Stimulated activated CD4-positive, alpha-beta T cell treated with anti-CD3 and anti-CD28 coated beads, TNF-alpha, amount 100 ng/mL, for 48 hours (primary cell): Measurements from ENCODE around the gene ATP1A4.

Experiments used
- DNase-seq, 3 donors: peaks; one replicate each; pipeline ENCODE4 v3.0.0-alpha.2; 2020; ENCODE audit warnings: low read depth in 3 of 3

The ATP1A4 gene

GRCh38 chr1:160171980-160172379 lies 20.6 kb downstream of the ATP1A4 start:
- no peak for DNase-seq

- no peak for DNase-seq
Measured at GRCh38 chr1:160177231-160177630, 25.8 kb downstream of the ATP1A4 start.

GRCh38 chr1:160177667-160178066 lies 26.3 kb downstream of the ATP1A4 start:
- no peak for DNase-seq

GRCh38 chr1:160178731-160179130 lies 27.3 kb downstream of the ATP1A4 start:
- DNase-seq: no peak

DNA sequence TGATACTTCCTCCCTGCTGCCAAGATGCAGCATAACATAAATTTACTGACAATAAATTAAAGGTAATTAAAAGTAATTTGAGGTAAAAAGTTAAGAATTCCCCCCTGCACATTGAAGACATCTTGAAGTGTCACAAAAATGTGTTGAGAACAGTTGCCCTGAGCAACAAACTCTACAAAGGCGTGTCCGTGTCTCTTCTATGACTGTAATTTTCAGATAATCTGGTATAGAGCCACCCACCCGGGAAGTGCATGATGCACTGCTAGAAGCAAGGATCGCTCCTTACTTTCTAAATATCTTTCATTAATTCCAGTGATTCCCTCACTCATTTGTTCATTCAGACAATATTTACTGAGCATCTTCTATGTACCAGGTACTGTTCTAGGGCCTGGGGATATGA lies 27.9 kb downstream of the ATP1A4 start:
- DNase-seq: no peak

DNA sequence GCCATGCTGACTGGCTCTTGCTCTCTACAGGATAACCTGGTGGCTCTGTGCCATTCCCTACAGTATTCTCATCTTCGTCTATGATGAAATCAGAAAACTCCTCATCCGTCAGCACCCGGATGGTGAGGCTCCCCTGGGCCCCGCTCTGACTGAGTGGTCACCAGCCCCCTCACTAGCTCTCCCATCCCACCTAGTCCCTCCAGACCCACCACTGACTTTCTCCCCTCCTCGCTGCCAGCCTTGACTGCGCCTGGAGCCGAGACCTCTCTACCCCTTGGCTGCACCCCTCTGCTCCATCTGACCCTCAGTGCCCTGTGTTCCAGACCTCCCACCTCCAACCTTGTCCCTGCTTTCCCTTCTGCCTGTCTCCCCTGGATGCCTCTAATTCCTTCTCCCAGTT lies 34.8 kb downstream of the ATP1A4 start:
- no peak for DNase-seq

DNA sequence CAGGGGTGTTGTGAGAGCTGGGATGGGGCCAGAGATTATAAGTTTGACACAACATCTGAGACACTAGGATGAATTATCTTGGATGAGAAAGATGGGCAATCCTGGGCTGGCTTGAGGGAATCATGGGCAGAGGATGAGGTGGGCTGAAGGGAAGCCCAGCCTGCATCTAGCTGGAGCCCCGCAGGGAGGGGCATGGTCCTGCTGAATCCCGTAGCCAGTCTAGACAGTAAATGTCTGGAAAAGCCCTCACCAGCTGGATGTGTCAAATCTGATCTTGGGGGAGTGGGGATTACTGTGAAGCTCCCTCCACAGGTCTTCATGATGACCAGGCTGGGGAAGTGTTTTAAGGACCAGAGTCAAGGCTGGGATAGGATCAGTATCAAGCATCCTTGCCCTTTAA lies 35.3 kb downstream of the ATP1A4 start:
- no peak for DNase-seq

DNA sequence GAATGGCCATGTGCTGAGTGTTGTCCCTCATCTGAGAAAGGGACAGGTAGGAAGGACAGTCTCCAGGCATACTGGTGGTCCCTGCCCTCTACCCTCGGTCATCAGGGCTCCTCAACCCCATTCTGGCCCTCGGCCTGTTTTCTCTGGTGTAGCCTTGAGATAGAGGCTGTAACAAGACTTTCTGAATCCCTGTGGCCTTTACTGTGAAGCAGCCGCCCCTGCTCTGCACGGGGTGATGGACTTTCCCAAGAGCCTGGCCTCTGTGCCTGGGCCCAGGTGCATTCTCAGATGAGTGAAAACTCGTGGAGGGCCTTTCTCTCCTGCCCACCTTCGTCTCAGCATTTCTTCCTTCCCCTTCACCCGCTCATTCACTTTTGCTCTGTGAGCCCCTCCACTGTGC lies 36.0 kb downstream of the ATP1A4 start:
- no peak for DNase-seq

GRCh38 chr1:160188341-160188740 lies 36.9 kb downstream of the ATP1A4 start:
- DNase-seq: no peak

DNA sequence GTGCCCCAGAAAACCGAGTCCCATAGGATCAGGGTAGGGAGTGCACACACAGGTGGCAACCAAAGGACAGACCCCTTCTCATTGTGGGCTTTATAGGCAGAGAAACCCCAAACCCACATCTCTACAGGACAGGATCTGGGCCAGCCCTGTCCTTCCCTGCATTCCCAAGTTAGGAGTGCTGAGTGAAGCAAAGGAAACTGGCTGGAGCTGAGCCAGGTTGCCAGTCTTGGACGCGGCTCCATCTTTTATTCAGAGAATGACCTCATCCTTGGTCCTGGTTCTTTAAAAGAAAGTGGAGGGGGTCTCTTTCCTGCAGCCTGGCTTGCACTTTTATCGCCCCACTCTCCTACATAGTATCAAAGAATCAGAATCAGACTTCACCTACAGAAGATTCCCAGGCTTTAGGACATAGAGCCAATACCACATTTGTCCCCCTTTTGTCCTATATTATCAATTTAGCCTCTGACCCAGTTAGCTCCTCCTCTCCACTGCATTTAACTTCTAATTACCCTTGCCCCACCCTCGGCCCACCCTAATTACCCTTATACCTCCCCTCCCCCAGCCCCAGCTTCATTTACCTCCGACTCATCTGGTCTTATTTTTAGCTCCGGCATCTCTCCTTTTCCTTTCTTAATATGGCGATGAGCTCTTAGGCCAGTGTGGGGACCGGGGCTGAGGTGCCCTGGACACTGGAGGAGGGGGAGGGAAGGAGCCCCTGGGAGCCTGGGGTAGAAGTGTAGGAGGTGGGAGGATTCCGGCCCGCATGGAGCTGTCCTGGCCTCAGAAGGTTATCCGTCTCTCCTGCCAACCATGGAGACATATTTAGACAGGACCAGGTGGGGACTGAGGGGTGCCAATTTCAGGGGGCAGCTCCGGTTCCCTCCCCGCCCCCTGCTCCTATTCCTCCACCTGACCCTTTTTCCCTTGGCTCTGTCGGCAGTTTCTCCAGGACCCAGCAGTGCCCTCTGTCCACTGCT lies 38.5 kb downstream of the ATP1A4 start, which contains the start of gene CASQ1:
Gene CASQ1 (plus strand): TSS at position 927 of the 977 bp plus-strand sequence. CDS start 177 bp downstream, outside the sequence.
- no peak for DNase-seq

GRCh38 chr1:160191756-160192155 lies 40.4 kb downstream of the ATP1A4 start:
- DNase-seq: no peak

DNA sequence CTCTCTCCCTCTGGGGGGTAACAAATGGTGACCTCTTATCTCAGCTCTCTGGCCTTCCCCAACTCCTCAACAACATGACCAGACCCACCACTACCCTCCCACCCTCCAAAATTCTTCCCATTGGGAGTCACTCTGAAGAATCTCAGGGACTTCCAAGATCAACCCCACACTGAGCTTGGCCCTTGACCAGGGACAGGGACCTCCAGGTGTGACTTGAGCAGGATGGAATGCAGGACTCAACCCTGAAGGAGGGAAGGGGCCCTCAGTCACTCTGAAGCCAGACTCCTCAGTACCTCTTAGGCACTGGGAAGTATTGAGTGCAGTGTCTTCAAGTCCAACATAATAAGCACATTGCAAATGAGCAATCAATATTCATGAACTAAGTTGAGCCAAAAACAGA lies 40.8 kb downstream of the ATP1A4 start:
- no peak for DNase-seq

DNA sequence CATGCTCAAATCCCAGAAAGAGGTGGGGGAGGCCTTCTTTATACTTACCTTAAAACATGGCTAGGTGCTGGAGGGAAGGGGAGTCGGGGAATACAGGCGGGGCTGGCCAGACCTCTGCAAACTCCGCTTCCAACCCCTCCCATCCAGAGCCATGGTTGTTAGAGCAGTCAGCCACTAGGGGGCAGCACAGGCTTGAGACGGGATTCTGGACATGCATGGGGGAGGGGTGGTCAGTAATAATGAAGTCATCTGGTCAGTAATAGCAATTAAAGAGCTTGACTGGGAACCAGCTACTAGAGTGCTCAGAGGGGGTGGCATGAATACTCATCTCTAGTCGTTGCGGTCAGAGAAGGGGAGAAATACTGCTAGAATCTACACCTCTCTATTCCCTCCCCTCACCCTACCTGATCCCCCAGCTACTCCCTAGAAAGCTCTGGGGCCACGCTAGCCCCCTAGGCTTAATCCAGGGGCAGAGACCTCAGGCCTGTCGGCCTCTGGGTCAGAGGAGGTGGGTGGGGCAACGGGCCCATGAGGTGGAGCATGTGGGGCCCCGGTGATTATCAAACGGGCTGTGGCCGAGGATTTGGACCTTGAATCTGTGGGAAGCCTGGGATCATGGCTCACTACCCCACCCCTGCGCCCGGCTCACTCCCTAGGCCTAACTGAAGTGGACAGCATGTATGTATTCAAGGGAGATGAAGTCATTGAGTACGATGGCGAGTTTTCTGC lies 41.9 kb downstream of the ATP1A4 start:
- DNase-seq: peak; percentile 63 to 79 (median 79)

- no peak for DNase-seq
Measured at GRCh38 chr1:160193832-160194736, 42.7 kb downstream of the ATP1A4 start.

- DNase-seq: no peak
Measured at GRCh38 chr1:160194737-160195059, 43.3 kb downstream of the ATP1A4 start.

DNA sequence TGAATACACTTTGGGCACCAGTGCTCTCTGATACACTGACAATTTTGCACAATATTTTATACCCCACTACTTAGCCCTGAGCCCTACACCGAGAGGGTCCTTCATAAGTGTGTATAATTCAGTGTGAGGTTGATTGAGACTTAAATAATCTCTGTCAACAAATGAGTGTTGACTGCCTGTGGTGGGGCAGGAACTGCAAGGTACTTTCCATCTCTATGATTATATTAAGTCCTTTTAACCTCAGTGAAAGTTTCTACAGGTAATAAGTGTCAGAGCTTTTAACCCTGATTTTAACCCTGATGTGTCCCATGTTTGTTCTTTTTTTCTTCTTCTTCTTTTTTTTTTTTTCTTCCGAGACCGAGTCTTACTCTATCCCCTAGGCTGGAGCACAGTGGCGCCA lies 44.7 kb downstream of the ATP1A4 start:
- no peak for DNase-seq

- no peak for DNase-seq
Measured at GRCh38 chr1:160197231-160197630, 45.8 kb downstream of the ATP1A4 start.

- DNase-seq: no peak
Measured at GRCh38 chr1:160200786-160201185, 49.4 kb downstream of the ATP1A4 start.

GRCh38 chr1:160204526-160205241 lies 53.3 kb downstream of the ATP1A4 start:
- no peak for DNase-seq

GRCh38 chr1:160205242-160206035 lies 54.0 kb downstream of the ATP1A4 start, which contains the start of gene PEA15:
Gene PEA15 (plus strand): TSS chr1:160205384. CDS start chr1:160211545, 6,161 bp downstream.
- DNase-seq: peak; percentile 36 to 68 (median 53)
